Calu3 (cell line): ENCODE measurements around the gene TMPRSS15. TPM values are rescaled to one million over a fixed set of nuclear protein-coding genes. Genes with fewer than 3 reads are reported as not detected.
"Not testable (repeated sequence)": the region's sequence is repeated elsewhere in the genome, so short reads cannot be mapped to it uniquely, and the experiment has no call there.

Experiments used
- BruUV-seq: library from RNA; stranded (reverse); fragments of 400-500 nt; replicated peaks from 2 replicates; lab custom pipeline; 2021; lab: Mats Ljungman, UMichigan
- CTCF ChIA-PET: fragments of 300-600 bp; sonication (Branson Sonifier 250); formaldehyde crosslinking; loops from one replicate; lab custom pipeline; 2022; ENCODE audit warnings: antibody characterized with exemption; lab: Charles Lee
- DNase-seq: peaks from one replicate; pipeline ENCODE4 v3.0.0; 2022
- H3K27ac Mint-ChIP-seq: one replicate; pipeline ENCODE4 v1.8.0; 2022; ENCODE audit warnings: mixed read lengths; ENCODE audit not compliant: unreplicated experiment
- H3K27me3 Mint-ChIP-seq: one replicate; pipeline ENCODE4 v1.8.0; 2022; ENCODE audit warnings: mixed read lengths; ENCODE audit not compliant: unreplicated experiment
- H3K36me3 Mint-ChIP-seq: one replicate; pipeline ENCODE4 v1.8.0; 2022; ENCODE audit warnings: mild to moderate bottlenecking, moderate library complexity, mixed read lengths; ENCODE audit not compliant: insufficient read depth, unreplicated experiment
- H3K4me1 Mint-ChIP-seq: one replicate; pipeline ENCODE4 v1.8.0; 2022; ENCODE audit warnings: mild to moderate bottlenecking, low read depth, mixed read lengths; ENCODE audit not compliant: unreplicated experiment
- H3K4me3 Mint-ChIP-seq: one replicate; pipeline ENCODE4 v1.8.0; 2022; ENCODE audit warnings: mild to moderate bottlenecking, low read depth, moderate library complexity, mixed read lengths; ENCODE audit not compliant: unreplicated experiment
- H3K9me3 Mint-ChIP-seq: one replicate; pipeline ENCODE4 v1.8.0; 2022; ENCODE audit warnings: low read depth, mixed read lengths; ENCODE audit not compliant: unreplicated experiment
- CTCF ChIP-seq: fragments of 200-600 bp; IDR thresholded peaks from one replicate; pipeline ENCODE4 v1.8.0; 2022; ENCODE audit warnings: antibody characterized with exemption; ENCODE audit not compliant: unreplicated experiment
- intact Hi-C: fragments of 100-400 bp; cut with micrococcal nuclease; formaldehyde crosslinking; loops from one replicate; pipeline ENCODE4 v1.10.0; 2022; ENCODE audit not compliant: unreplicated experiment
- total RNA-seq: library from RNA; stranded (reverse); gene quantifications from 2 replicates; pipeline ENCODE4 v1.2.3, GENCODE V29; 2022

Gene TMPRSS15
- total RNA-seq, 1 experiment from 2014 or later = not detected

- no peak overlapping the region for H3K27ac Mint-ChIP-seq
- no peak for DNase-seq
- TF ChIP-seq CTCF = no peak
- H3K4me3 Mint-ChIP-seq = no peak overlapping the region
- peaks cover 5% of the 10 kb centered on the region for H3K9me3 Mint-ChIP-seq
- H3K4me1 Mint-ChIP-seq = no peaks in the 10 kb centered on the region
- BruUV-seq = no TSS peak
- H3K27me3 Mint-ChIP-seq = no peaks in the 10 kb centered on the region
- H3K36me3 Mint-ChIP-seq = no peaks in the 10 kb centered on the region
- intact Hi-C loops = no loop called here
- CTCF ChIA-PET = no interaction called here
Measured at GRCh38 chr21:18384771-18385170, 18.8 kb downstream of the TMPRSS15 start.

- H3K36me3 Mint-ChIP-seq, CTCF ChIA-PET, H3K27me3 Mint-ChIP-seq, intact Hi-C loops, H3K27ac Mint-ChIP-seq, DNase-seq, H3K4me1 Mint-ChIP-seq, H3K4me3 Mint-ChIP-seq, H3K9me3 Mint-ChIP-seq, BruUV-seq: not testable (repeated sequence)
Measured at GRCh38 chr21:18382934-18383619, 20.5 kb downstream of the TMPRSS15 start.

- H3K27ac Mint-ChIP-seq = no peak overlapping the region
- intact Hi-C loops = no loop called here
- no peak for DNase-seq
- no peak for TF ChIP-seq CTCF
- H3K36me3 Mint-ChIP-seq = no peaks in the 10 kb centered on the region
- no peaks in the 10 kb centered on the region for H3K4me1 Mint-ChIP-seq
- BruUV-seq = no TSS peak
- no peaks in the 10 kb centered on the region for H3K27me3 Mint-ChIP-seq
- no peaks in the 10 kb centered on the region for H3K9me3 Mint-ChIP-seq
- H3K4me3 Mint-ChIP-seq = no peak overlapping the region
- CTCF ChIA-PET = no interaction called here
Measured at GRCh38 chr21:18382141-18382540, 21.4 kb downstream of the TMPRSS15 start.

GRCh38 chr21:18373606-18374005, 30.0 kb downstream of the TMPRSS15 start:
- Mint-ChIP-seq H3K36me3 (no peaks in the 10 kb centered on the region), H3K27me3 (no peaks in the 10 kb centered on the region), H3K9me3 (peaks cover 10% of the 10 kb centered on the region), H3K27ac (no peak overlapping the region), H3K4me1 (no peaks in the 10 kb centered on the region), H3K4me3 (no peak overlapping the region)
- intact Hi-C loops = no loop called here
- BruUV-seq = no TSS peak
- CTCF ChIA-PET = no interaction called here
- DNase-seq = no peak
- TF ChIP-seq CTCF = no peak

- TF ChIP-seq CTCF = no peak
- H3K4me3 Mint-ChIP-seq = no peak overlapping the region
- intact Hi-C loops = no loop called here
- CTCF ChIA-PET = no interaction called here
- BruUV-seq = no TSS peak
- DNase-seq = no peak
- H3K36me3 Mint-ChIP-seq = no peaks in the 10 kb centered on the region
- H3K9me3 Mint-ChIP-seq = peaks cover 14% of the 10 kb centered on the region
- H3K27ac Mint-ChIP-seq = no peak overlapping the region
- H3K27me3 Mint-ChIP-seq = no peaks in the 10 kb centered on the region
- no peaks in the 10 kb centered on the region for H3K4me1 Mint-ChIP-seq
Measured at GRCh38 chr21:18370301-18370700, 33.3 kb downstream of the TMPRSS15 start.
